Measurements from ENCODE around the gene PLCB3.
"Not testable (repeated sequence)": the region's sequence is repeated elsewhere in the genome, so short reads cannot be mapped to it uniquely, and the experiment has no call there.

PLCB3 gene

DNA sequence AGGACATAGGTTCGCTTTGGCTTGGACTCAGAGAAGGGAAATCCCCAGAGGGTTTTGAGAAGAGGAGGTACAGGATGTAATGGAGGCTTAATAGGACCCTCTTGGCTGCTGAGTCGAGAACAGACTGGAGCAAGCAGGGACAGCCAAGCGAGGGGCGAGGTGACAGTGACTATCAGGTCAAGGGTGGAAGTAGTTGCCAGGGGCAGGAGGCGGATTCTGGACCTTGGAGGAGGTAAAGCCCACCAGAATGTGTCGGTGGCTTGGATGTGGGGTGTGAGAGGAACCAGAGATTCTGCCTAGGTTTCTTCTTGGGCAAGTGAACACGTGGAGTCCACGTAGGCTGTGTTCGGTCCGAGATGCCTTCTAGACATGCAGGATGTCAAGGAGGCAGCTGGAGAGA, 61.6 kb downstream of the PLCB3 start:
- DNase-seq (ENCODE audit: low spot score): no peak
- TF ChIP-seq, protein P1, sequence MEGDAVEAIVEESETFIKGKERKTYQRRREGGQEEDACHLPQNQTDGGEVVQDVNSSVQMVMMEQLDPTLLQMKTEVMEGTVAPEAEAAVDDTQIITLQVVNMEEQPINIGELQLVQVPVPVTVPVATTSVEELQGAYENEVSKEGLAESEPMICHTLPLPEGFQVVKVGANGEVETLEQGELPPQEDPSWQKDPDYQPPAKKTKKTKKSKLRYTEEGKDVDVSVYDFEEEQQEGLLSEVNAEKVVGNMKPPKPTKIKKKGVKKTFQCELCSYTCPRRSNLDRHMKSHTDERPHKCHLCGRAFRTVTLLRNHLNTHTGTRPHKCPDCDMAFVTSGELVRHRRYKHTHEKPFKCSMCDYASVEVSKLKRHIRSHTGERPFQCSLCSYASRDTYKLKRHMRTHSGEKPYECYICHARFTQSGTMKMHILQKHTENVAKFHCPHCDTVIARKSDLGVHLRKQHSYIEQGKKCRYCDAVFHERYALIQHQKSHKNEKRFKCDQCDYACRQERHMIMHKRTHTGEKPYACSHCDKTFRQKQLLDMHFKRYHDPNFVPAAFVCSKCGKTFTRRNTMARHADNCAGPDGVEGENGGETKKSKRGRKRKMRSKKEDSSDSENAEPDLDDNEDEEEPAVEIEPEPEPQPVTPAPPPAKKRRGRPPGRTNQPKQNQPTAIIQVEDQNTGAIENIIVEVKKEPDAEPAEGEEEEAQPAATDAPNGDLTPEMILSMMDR (conservative IDR thresholded peaks at IDR 0.05; ENCODE audit: low read depth): no peak
- ChIA-PET CTCF (interaction anchor here (0.9 kb wide), 1 partner anchor 12 kb away, joined by 3 read pairs; no protein-coding TSS in a partner anchor), POLR2A (ENCODE audit: low non-redundant PET) (no interaction called here)
- peak overlapping the region; percentile 100 for H3K27ac ChIP-seq

DNA sequence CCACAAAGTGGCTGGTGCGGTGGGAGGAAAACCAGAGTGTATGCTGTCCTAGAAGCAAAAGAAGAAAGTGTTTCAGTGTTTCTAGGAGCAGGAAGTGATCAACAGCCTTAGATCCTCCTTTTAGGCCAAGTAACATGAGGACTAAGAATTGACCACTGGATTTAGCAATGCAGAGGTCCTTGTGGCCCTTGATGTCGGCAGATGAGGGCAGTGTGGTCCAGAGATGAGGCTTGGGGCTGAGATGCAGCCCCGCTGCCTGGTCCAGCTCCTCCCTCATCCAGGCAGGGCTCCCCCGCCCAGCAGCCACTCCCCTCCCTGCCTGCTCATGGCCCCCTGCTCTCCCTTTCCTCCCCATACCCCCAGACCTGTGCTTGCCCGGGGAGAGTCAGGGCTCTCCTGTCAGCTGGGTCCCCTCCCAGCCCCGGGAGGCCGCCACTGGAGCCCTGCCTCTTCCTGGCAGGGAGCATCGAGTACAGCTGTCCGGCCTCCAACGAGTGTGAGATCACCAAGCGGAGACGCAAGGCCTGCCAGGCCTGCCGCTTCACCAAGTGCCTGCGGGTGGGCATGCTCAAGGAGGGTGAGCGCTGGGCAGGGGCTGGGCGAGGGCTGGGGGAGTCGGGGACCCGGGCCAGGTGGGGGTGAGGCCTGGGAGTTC, 62.3 kb downstream of the PLCB3 start:
- TF ChIP-seq, protein P1 (conservative IDR thresholded peaks at IDR 0.05; ENCODE audit: low read depth): no peak
- ChIA-PET POLR2A (ENCODE audit: low non-redundant PET) (no interaction called here), CTCF (interaction anchor here (0.6 to 0.9 kb wide), 2 partner anchors 12 to 62 kb away, joined by 3 read pairs; no protein-coding TSS in a partner anchor)
- DNase-seq (ENCODE audit: low spot score): no peak
- H3K27ac ChIP-seq: peak overlapping the region; percentile 100

DNA sequence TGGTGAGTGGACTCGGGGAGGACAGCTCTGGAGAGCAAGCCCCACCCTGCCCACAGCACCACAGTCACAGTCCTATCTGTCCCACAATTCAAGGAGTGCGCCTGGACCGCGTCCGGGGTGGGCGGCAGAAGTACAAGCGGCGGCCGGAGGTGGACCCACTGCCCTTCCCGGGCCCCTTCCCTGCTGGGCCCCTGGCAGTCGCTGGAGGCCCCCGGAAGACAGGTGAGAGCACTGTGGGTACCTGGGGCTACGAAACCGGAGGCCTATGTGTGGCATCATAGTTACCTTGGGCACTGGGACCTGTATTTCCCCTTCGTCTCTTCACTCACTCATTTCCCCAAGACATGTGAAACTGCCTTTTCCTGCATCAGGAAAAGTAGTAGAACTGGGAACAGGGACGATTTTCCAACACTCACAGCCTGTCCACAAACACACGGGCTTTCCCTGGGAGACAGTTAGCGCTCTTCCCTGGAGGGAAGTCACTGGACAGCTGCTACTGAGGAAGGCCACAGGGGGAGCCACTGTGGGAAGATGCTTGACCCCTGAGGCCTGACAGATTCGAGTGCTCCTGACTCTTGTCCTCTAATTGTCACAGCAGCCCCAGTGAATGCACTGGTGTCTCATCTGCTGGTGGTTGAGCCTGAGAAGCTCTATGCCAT, 62.9 kb downstream of the PLCB3 start:
- ChIA-PET POLR2A (ENCODE audit: low non-redundant PET) (no interaction called here), CTCF (interaction anchor here (0.6 to 0.9 kb wide), 2 partner anchors 13 to 31 kb away, joined by 3 read pairs; no protein-coding TSS in a partner anchor)
- no peak for DNase-seq (ENCODE audit: low spot score)
- peak overlapping the region; percentile 100 for H3K27ac ChIP-seq
- TF ChIP-seq, protein P1 (conservative IDR thresholded peaks at IDR 0.05; ENCODE audit: low read depth): no peak

DNA sequence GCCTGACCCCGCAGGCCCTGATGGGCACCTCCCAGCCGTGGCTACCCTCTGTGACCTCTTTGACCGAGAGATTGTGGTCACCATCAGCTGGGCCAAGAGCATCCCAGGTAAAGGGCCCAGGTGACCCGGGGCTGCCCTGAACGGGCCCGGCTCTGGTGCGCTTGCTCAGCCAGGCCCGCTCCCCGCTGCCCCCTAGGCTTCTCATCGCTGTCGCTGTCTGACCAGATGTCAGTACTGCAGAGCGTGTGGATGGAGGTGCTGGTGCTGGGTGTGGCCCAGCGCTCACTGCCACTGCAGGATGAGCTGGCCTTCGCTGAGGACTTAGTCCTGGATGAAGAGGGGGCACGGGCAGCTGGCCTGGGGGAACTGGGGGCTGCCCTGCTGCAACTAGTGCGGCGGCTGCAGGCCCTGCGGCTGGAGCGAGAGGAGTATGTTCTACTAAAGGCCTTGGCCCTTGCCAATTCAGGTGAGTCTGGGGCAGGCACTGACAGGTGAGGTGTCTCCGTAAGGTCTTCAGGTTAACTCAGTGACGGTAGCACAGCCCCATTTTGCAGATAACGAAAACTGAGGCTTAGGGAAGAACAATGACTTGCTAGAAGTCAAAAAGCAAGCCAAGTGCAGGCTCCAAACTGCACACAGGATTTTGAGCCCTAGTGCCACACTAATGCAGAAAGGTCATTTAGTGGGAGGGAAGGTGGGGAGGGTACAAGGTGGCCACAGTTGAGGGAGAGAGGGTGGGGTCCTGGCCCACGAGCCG, 63.7 kb downstream of the PLCB3 start:
- ChIA-PET POLR2A (ENCODE audit: low non-redundant PET) (no interaction called here), CTCF (interaction anchor here (0.6 kb wide), 1 partner anchor 31 kb away, joined by 3 read pairs; no protein-coding TSS in a partner anchor)
- peak overlapping the region; percentile 100 for H3K27ac ChIP-seq
- TF ChIP-seq, protein P1 (conservative IDR thresholded peaks at IDR 0.05; ENCODE audit: low read depth): no peak
- DNase-seq (ENCODE audit: low spot score): no peak

DNA sequence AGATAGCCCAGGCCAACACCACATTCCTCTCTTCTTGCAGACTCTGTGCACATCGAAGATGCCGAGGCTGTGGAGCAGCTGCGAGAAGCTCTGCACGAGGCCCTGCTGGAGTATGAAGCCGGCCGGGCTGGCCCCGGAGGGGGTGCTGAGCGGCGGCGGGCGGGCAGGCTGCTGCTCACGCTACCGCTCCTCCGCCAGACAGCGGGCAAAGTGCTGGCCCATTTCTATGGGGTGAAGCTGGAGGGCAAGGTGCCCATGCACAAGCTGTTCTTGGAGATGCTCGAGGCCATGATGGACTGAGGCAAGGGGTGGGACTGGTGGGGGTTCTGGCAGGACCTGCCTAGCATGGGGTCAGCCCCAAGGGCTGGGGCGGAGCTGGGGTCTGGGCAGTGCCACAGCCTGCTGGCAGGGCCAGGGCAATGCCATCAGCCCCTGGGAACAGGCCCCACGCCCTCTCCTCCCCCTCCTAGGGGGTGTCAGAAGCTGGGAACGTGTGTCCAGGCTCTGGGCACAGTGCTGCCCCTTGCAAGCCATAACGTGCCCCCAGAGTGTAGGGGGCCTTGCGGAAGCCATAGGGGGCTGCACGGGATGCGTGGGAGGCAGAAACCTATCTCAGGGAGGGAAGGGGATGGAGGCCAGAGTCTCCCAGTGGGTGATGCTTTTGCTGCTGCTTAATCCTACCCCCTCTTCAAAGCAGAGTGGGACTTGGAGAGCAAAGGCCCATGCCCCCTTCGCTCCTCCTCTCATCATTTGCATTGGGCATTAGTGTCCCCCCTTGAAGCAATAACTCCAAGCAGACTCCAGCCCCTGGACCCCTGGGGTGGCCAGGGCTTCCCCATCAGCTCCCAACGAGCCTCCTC, 64.6 kb downstream of the PLCB3 start:
- not testable (repeated sequence) for DNase-seq (ENCODE audit: low spot score)
- H3K27ac ChIP-seq: peak overlapping the region; percentile 100
- CTCF ChIA-PET: interaction anchor here (0.6 to 3.2 kb wide), 7 partner anchors 16 to 134 kb away, joined by 3 to 22 read pairs (median 4); partner anchors contain the start of gene RPS6KA4
- POLR2A ChIA-PET (ENCODE audit: low non-redundant PET): interaction anchor here (0.9 to 2.8 kb wide), 2 partner anchors 39 to 42 kb away, joined by 3 to 19 read pairs; partner anchors contain the start of gene RPS6KA4

DNA sequence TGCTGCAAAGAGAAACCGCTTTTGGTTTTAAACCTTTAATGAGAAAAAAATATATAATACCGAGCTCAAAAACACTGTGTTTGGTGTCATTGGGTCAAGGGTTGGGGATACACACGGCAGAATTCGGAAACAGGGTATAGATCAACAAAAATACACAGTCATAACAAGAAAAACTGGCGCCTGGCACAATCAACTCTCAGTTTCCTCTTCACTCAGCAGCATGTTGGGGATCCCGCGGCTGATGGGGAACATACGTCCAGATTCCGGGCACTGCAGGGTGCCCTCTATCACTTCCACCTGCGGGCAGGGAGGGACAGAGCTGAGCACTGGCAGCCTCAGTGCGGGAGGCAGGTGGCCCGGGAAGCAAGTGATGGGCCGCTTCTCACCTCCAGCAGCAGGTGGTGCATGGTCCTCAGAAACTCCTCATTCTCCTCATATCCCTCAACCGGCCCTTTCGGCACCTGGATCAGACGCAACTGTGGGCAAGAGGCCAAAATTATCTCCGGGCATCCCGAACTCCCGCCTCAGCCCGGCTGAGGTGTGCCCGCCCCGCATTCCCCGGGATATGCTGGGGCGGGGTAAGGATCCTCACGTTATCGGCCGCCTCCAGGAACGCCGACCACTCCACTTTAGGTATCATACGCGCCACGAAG, 65.5 kb downstream of the PLCB3 start:
- CTCF ChIA-PET: interaction anchor here (0.6 to 3.2 kb wide), 8 partner anchors 15 to 92 kb away, joined by 3 to 22 read pairs (median 6); no protein-coding TSS in a partner anchor
- peak overlapping the region; percentile 100 for H3K27ac ChIP-seq
- TF ChIP-seq, protein P1 (conservative IDR thresholded peaks at IDR 0.05; ENCODE audit: low read depth): peak; percentile 39
- POLR2A ChIA-PET (ENCODE audit: low non-redundant PET): interaction anchor here (0.5 to 2.8 kb wide), 7 partner anchors 9 to 42 kb away, joined by 3 to 19 read pairs (median 9); partner anchors contain the start of genes ESRRA and RPS6KA4
- DNase-seq (ENCODE audit: low spot score): peak; percentile 57

All from RWPE1 (cell line).